ENCODE data around the gene WDR20.

GRCh38 chr14:102187568-102188001 lies 47.9 kb downstream of the WDR20 start:
- TF ChIP-seq CTCF (conservative IDR thresholded peaks at IDR 0.05; ENCODE audit: low read length) (no peak), EZH2phosphoT487 (IDR thresholded peaks at IDR 0.05; ENCODE audit: borderline replicate concordance) (no peak)

Measured in Loucy (cell line).